Left cardiac atrium (tissue), 4 donors: Measurements from ENCODE around the gene COMT. TPM values are rescaled to one million over a fixed set of nuclear protein-coding genes. Genes with fewer than 3 reads are reported as not detected.

Experiments used
- ATAC-seq, 2 donors: fragments of 200-7000 bp; cut with Tn5 transposase; one replicate each; pipeline ENCODE4 v1.9.1; 2020; ENCODE audit warnings: mild to moderate bottlenecking in 2 of 2, moderate library complexity in 2 of 2
- DNase-seq: peaks from one replicate; pipeline ENCODE4 v3.0.0-alpha.2; 2020
- intact Hi-C, 2 donors: fragments of 100-400 bp; cut with DNase I; formaldehyde crosslinking; loops; one replicate each; pipeline versions ENCODE4 v1.14.1 to v1.15.1; 2022 to 2023
- microRNA-seq, 2 donors: library from miRNA; unstranded; fragments of <30 nt; microRNA quantifications; one replicate each; pipeline ENCODE4 v1.2.0, GENCODE V29; 2020
- total RNA-seq, 2 donors: library from RNA; stranded (reverse); fragmentation: NEBNext Ultra II Directional; extraction: Animal tissue kit (Norgen Biotek cat#: 25700); gene quantifications; one replicate each; pipeline ENCODE4 v1.2.1, GENCODE V29; 2021
- donor health status: DM: no; HTN: yes; CAD: no.
- donor health status: DM: no; HTN: yes; CAD: no; lungs with severe emphysema.
- donor health status: DM: yes; HTN: yes; CAD: no.
- donor health status: Dilated cardiomyopathy.

Gene COMT
- total RNA-seq, 2 donors from 2014 or later, result 101 to 103 TPM

GRCh38 chr22:20012741-20013331, 71.3 kb downstream of the COMT start:
- intact Hi-C loops, result loop anchor here (1.0 to 2.0 kb wide), 2 partner anchors 43 to 46 kb away; no protein-coding TSS in a partner anchor
- DNase-seq (no peak), ATAC-seq (no peak)

- ATAC-seq (peak; percentile 36 to 46), DNase-seq (peak; percentile 81)
- intact Hi-C loops, result loop anchor here (1.0 to 2.0 kb wide), 2 partner anchors 43 to 47 kb away; no protein-coding TSS in a partner anchor
Observed at GRCh38 chr22:20013382-20013871, 71.9 kb downstream of the COMT start.

DNA sequence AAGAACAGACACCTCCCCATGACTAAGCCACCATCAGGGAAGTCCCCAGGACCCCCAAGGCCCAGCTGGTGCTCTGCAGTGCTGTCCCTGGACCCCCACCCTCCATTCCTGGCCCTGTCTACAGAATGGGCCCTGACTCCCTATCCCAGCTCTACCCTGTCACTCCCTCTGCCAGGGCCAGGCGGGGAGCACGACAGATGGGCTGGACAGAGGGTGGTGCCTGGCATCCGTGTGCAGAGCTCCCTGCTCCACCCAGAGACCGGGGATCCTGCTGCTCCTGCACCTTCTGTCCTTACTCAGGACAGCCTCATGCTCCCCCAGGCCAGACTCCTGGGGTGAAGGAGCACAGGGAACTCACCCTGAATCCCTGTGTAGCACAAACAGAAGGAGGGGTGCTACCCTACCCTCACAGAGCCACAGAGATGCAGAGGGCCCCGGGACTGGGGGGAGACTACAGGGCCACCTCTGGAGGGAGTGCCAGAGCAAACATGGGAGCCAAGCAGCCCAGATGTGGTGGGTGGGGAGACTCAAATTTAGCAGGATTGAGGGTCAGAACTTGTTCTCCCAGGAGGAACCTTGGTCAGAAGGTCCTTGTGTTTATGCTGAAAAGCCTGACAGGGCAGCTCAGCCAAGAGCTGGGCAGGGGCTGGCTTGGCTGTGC, 73.1 kb downstream of the COMT start:
- intact Hi-C loops, result no loop called here
- ATAC-seq, result no peak
- no peak for DNase-seq

DNA sequence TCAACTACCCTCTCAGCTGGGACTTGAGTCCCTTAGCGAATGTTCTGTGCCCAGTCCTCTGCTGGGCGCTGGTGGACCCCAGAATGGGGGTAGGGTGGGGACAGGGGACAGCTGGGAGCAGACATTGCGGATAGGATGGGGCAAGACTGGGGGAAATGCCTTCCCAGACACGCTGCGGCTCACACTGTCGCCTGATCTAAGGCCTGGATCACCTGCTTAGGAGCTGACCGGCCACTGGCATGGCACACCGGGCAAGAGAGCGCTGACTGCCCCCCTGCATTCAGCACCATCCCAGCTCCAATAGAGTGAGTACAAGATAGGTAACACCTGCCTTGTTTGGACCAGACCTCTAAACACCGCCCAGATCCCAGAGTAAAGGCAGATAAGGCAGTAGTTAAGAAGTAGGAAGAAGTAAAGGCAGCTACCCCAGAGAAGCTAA, 73.6 kb downstream of the COMT start:
- no peak for DNase-seq
- no peak for ATAC-seq
- intact Hi-C loops, result no loop called here

DNA sequence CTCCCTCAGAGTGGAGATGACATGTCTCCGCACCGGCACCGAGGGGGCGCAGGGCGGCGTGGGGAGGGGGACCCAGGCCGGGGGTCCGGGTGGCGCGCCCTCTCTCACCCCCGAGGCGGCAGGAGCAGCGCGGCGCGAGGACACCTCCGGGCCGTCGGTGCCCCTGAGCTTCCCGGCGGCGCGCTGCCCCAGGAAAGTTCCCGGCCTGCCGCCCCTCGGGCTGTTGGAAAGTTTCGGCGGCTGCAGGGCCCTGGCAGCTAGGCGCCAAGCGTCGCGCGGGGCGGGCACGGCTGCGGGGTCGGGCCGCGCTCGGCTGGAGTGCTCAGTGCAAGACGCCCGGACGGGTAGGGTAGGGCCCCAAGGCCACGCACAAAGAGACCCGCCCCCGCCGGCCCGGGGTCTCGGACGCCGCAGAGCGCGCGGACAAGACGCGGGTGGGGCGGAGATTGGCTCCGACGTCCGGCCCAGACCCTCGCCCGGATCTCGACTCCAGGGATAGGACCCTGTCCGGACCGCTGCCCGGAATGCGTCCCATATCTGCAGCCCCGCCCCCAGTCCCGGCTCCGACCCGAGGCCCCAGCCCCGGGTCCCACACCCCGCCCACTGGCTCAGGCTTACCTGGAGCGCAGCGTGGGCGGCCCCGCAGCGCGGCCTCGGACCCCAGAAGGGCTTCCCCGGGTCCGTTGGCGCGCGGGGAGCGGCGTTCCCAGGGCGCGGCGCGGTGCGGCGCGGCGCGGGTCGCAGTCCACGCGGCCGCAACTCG, 74.6 kb downstream of the COMT start:
- ATAC-seq (peak; percentile 0 to 6), DNase-seq (peak; percentile 58)
- intact Hi-C loops, result no loop called here

- DNase-seq, result peak; percentile 94
- intact Hi-C loops, result no loop called here
- ATAC-seq, result peak; percentile 69 to 75
Observed at GRCh38 chr22:20016734-20017621, 75.4 kb downstream of the COMT start, which contains the start of gene ARVCF. Gene ARVCF, minus strand, starts transcription at chr22:20016823. Its CDS starts 26,029 bp downstream, at chr22:19990794.

DNA sequence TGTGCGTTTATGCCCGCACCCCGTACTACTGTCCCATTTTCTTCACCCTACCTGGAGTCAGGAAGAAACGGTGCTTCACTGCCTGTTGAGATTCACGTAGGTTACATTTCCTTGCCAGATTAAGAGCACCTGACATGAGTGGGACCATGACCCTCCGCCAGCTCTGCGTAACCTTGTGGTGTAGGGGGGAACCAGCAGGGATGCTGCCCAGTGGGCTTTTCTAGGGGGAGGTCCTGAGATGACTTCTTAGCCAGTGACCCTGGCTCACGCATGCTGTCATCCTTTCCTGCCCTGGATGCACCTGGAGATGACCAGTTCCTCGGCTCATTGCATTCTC, 76.0 kb downstream of the COMT start:
- intact Hi-C loops, result no loop called here
- DNase-seq (no peak), ATAC-seq (no peak)

- DNase-seq (no peak), ATAC-seq (no peak)
- intact Hi-C loops, result no loop called here
Observed at GRCh38 chr22:20018001-20018400, 76.4 kb downstream of the COMT start.

Small RNA genes within 50 kb of the gene (microRNA-seq; reads per million reads assigned to microRNA genes)
- 0 to 0.54 reads per million in 2 donors for gene MIR4761

Other genes with a start within 250 kb of the COMT start
- gene SEPTIN5, start 227.3 kb upstream of the COMT start, total RNA-seq, result 100 to 1,000 TPM; 118 to 127 TPM
- not detected for gene GP1BB, start 218.2 kb upstream of the COMT start, total RNA-seq
- gene TBX1, start 181.0 kb upstream of the COMT start, total RNA-seq, result 1 to 10 TPM in 1 of 2 donors, under 1 TPM in 1; 0.47 to 2.4 TPM
- 1 to 10 TPM; 2.5 to 4.5 TPM for gene GNB1L, start 86.9 kb upstream of the COMT start, total RNA-seq
- gene RTL10, start 86.9 kb upstream of the COMT start, total RNA-seq, result 1 to 10 TPM; 6.8 to 7.7 TPM
- gene TXNRD2, start within 50 bp of the COMT start, total RNA-seq, result 10 to 100 TPM; 22.7 to 29.6 TPM
- gene ARVCF, start 75.1 kb downstream of the COMT start, total RNA-seq, result 10 to 100 TPM; 12.5 to 13.4 TPM
- 10 to 100 TPM; 55.0 to 80.0 TPM for gene TANGO2, start 79.3 kb downstream of the COMT start, total RNA-seq
- gene DGCR8, start 138.5 kb downstream of the COMT start, total RNA-seq, result 10 to 100 TPM; 13.3 to 19.9 TPM
- 10 to 100 TPM; 38.3 to 50.4 TPM for gene RANBP1, start 174.3 kb downstream of the COMT start, total RNA-seq
- gene TRMT2A, start 175.5 kb downstream of the COMT start, total RNA-seq, result 10 to 100 TPM; 26.7 to 29.3 TPM
- 10 to 100 TPM; 48.3 to 48.9 TPM for gene ZDHHC8, start 190.0 kb downstream of the COMT start, total RNA-seq
- gene CCDC188, start 209.3 kb downstream of the COMT start, total RNA-seq, result under 1 TPM; 0.44 to 0.62 TPM